Ascending aorta (tissue), 2 donors: ENCODE measurements around the gene PEAK1. TPM values are rescaled to one million over a fixed set of nuclear protein-coding genes. Genes with fewer than 3 reads are reported as not detected.

Experiments
- DNase-seq, 2 donors: peaks; one replicate each; pipeline ENCODE4 v3.0.0-alpha.2; 2019; ENCODE audit warnings: low spot score in 2 of 2
- H3K27ac ChIP-seq, 2 donors: fragments of 200-600 bp; sonication (generic); one replicate each; pipeline ENCODE4 v1.5.1; 2016 to 2017; ENCODE audit warnings: mild to moderate bottlenecking in 1 of 2
- H3K27me3 ChIP-seq: fragments of 200-600 bp; sonication (generic); one replicate; pipeline ENCODE4 v1.5.1; 2017
- H3K36me3 ChIP-seq, 2 donors: fragments of 200-600 bp; sonication (generic); one replicate each; pipeline ENCODE4 v1.5.1; 2016
- H3K4me1 ChIP-seq, 2 donors: fragments of 200-600 bp; sonication (generic); one replicate each; pipeline ENCODE4 v1.5.1; 2016 to 2017; ENCODE audit warnings: mild to moderate bottlenecking in 1 of 2
- H3K4me3 ChIP-seq, 2 donors: fragments of 200-600 bp; sonication (generic); one replicate each; pipeline ENCODE4 v1.5.1; 2016 to 2017; ENCODE audit warnings: mild to moderate bottlenecking in 1 of 2
- H3K9me3 ChIP-seq, 2 donors: fragments of 200-600 bp; sonication (generic); one replicate each; pipeline ENCODE4 v1.5.1; 2016
- intact Hi-C: fragments of 100-400 bp; cut with DNase I; formaldehyde crosslinking; loops from one replicate; pipeline ENCODE4 v1.15.1; 2023
- total RNA-seq: library from RNA; depleted of rRNA; stranded (reverse); fragments of >200 nt; gene quantifications from one replicate; pipeline ENCODE4 v1.1.0, GENCODE V29; 2016
- TF ChIP-seq, protein P1 (sequence below), 3 experiments: fragments of 200-600 bp in 2 of 3; fragments of 450-650 bp in 1 of 3; sonication (generic) in 2 of 3; IDR thresholded peaks; one replicate each; pipeline ENCODE4 v1.5.1; 2016 to 2019; ENCODE audit warnings: antibody characterized with exemption in 3 of 3, mild to moderate bottlenecking in 1 of 3, moderate library complexity in 1 of 3

The PEAK1 gene
- total RNA-seq, 1 donor from 2014 or later = 53.7 TPM

DNA sequence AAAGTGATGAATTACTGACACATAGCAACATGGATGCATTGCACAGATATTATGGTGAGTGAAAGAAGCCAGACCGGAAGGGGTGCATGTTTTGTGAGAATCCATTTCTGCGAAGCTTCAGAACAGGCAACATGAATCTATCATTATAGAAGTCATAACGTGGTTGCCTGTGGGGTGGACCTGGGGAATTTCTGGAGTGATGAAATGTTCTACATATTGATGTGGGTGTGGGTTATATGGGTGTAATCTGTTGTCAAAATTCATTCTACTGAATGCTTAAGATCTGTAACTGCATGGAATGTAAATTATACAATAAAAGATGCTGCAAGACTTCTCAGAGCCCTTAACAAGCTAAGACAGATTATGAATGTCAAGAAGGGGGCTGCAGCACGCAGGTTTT is 323.8 kb downstream of the PEAK1 start:
- intact Hi-C loops = no loop called here
- Histone ChIP-seq H3K36me3 (no peaks in the 10 kb centered on the region), H3K27ac (no peak overlapping the region)

DNA sequence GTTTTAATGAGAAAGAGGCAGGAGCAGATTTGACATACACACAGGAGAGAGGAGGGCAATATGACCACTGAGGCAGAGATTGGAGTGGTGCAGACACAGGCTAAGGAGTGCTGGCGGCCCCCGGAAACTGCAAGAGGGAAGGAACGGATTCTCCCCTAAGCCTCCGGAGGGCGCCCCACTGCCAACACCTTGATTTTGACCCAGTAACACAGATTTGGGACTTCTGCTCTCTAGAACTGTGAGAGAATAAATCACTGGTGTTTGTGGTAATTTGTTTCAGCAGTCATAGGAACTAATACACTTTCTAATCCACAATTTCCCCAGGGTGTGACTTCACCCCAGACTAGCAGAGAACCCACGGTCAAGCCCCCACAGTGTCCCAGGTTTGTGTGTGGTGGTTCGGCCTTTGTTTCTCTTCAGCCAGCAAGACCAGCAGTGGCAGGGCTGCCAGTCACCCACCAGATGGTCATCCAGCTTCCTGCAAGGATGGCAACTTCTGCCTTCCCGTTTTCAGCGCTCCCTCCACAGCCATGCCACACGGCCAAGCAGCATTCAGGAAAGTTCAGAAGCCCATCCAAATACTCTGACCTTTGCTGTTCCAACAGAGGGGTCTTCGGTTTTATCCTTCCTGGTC is 325.4 kb downstream of the PEAK1 start:
- Histone ChIP-seq H3K36me3 (no peaks in the 10 kb centered on the region), H3K4me1 (no peaks in the 10 kb centered on the region), H3K9me3 (no peaks in the 10 kb centered on the region), H3K27me3 (no peaks in the 10 kb centered on the region), H3K27ac (no peak overlapping the region), H3K4me3 (no peak overlapping the region)
- TF ChIP-seq, protein P1, sequence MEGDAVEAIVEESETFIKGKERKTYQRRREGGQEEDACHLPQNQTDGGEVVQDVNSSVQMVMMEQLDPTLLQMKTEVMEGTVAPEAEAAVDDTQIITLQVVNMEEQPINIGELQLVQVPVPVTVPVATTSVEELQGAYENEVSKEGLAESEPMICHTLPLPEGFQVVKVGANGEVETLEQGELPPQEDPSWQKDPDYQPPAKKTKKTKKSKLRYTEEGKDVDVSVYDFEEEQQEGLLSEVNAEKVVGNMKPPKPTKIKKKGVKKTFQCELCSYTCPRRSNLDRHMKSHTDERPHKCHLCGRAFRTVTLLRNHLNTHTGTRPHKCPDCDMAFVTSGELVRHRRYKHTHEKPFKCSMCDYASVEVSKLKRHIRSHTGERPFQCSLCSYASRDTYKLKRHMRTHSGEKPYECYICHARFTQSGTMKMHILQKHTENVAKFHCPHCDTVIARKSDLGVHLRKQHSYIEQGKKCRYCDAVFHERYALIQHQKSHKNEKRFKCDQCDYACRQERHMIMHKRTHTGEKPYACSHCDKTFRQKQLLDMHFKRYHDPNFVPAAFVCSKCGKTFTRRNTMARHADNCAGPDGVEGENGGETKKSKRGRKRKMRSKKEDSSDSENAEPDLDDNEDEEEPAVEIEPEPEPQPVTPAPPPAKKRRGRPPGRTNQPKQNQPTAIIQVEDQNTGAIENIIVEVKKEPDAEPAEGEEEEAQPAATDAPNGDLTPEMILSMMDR (IDR thresholded peaks at IDR 0.05) = no peak
- intact Hi-C loops = no loop called here
- peak in 1 of 2 donors; percentile 27 for DNase-seq

More for the DNA sequence above, 323.8 kb downstream of the PEAK1 start:
- peak in 1 of 2 donors; percentile 16 for DNase-seq
- Histone ChIP-seq H3K9me3 (no peaks in the 10 kb centered on the region), H3K27me3 (no peaks in the 10 kb centered on the region), H3K4me1 (no peaks in the 10 kb centered on the region), H3K4me3 (no peak overlapping the region)
- TF ChIP-seq, protein P1 (IDR thresholded peaks at IDR 0.05) = no peak

DNA sequence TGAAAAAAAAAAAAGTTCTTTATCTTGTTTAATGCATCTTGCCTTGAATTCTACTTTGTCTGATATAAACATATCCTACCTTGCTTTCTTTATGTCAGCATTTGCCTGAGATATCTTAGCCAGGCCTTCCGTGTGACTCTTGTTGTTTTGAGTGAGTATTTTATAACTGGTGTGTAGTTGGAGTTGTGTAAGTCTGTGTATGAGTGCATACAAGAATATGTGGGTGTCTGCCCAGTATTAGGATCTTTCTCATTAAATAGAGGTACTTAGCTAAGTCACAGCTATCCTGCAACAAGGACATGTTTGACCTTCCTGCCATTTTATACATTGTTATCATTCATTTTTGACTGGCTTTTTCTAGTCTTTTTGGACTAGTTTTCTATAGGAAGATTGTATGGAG is 326.5 kb downstream of the PEAK1 start:
- TF ChIP-seq, protein P1 (IDR thresholded peaks at IDR 0.05) = no peak
- H3K36me3 ChIP-seq = no peaks in the 10 kb centered on the region
- no peak for DNase-seq
- no peak overlapping the region for H3K27ac ChIP-seq
- no peak overlapping the region for H3K4me3 ChIP-seq
- no peaks in the 10 kb centered on the region for H3K4me1 ChIP-seq
- intact Hi-C loops = no loop called here
- no peaks in the 10 kb centered on the region for H3K27me3 ChIP-seq
- H3K9me3 ChIP-seq = no peaks in the 10 kb centered on the region

DNA sequence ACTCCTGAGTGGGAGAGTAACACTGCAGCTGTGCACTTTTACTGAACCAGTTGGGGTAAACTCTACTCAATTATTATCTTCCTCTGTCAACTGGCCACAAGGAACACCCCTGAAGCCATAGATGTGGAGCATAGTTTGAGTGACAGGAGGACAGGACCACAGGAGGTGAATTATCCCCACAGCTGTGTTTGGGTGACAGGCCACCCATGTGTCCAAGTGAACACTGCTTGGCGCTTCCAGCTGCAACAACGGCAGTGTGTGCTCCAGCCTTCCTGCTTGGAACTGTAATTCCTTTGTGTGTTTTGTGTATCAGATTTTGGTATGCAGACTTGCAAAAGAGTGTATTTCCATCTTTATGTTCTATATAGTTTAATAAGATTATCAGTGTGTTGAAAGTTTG is 328.8 kb downstream of the PEAK1 start:
- no peak overlapping the region for H3K27ac ChIP-seq
- no peaks in the 10 kb centered on the region for H3K27me3 ChIP-seq
- H3K4me1 ChIP-seq = no peaks in the 10 kb centered on the region
- TF ChIP-seq, protein P1 (IDR thresholded peaks at IDR 0.05) = no peak
- intact Hi-C loops = no loop called here
- no peaks in the 10 kb centered on the region for H3K36me3 ChIP-seq
- no peak overlapping the region for H3K4me3 ChIP-seq
- no peaks in the 10 kb centered on the region for H3K9me3 ChIP-seq
- peak in 1 of 2 donors; percentile 28 for DNase-seq

DNA sequence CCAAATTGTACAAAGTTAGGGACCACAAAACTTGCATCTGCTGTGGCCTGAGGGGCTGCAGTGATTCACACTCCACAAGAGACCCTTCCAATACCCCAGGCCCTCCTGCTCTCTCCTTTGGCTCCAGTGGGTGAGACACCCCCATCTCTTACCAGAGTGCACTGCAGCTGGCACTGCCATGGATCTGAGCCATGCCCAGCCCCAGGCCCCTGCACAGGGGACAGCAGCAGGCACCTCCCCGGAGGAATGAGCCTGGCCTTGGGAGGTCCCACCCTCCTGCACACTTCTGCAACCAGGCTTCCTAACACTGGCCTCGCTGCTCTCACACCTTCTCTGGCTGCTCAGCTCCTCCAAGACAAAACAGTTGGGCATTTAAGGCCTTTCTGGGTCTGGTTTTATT is 332.7 kb downstream of the PEAK1 start:
- Histone ChIP-seq H3K4me3 (no peak overlapping the region), H3K9me3 (no peaks in the 10 kb centered on the region), H3K27me3 (no peaks in the 10 kb centered on the region), H3K4me1 (peaks cover 0 to 3% of the 10 kb centered on the region in 2 donors), H3K27ac (no peak overlapping the region), H3K36me3 (no peaks in the 10 kb centered on the region)
- intact Hi-C loops = no loop called here
- peak in 1 of 2 donors; percentile 55 for DNase-seq
- TF ChIP-seq, protein P1 (IDR thresholded peaks at IDR 0.05) = no peak
